ENCODE measurements around the gene NALCN.

Gene NALCN

GRCh38 chr13:101205408-101205807, 210.9 kb downstream of the NALCN start:
- no peak for DNase-seq (ENCODE audit: low spot score)

GRCh38 chr13:101204270-101205020, 211.9 kb downstream of the NALCN start:
- no peak for DNase-seq (ENCODE audit: low spot score)

- DNase-seq (ENCODE audit: low spot score): no peak
Measured at GRCh38 chr13:101202590-101202989, 213.7 kb downstream of the NALCN start.

GRCh38 chr13:101190976-101191375, 225.3 kb downstream of the NALCN start:
- DNase-seq (ENCODE audit: low spot score): no peak

- no peak for DNase-seq (ENCODE audit: low spot score)
Measured at GRCh38 chr13:101190337-101190736, 226.0 kb downstream of the NALCN start.

GRCh38 chr13:101185606-101186005, 230.7 kb downstream of the NALCN start:
- DNase-seq (ENCODE audit: low spot score): no peak

- no peak for DNase-seq (ENCODE audit: low spot score)
Measured at GRCh38 chr13:101181076-101181685, 235.1 kb downstream of the NALCN start.

GRCh38 chr13:101179021-101179420, 237.3 kb downstream of the NALCN start:
- no peak for DNase-seq (ENCODE audit: low spot score)

- no peak for DNase-seq (ENCODE audit: low spot score)
Measured at GRCh38 chr13:101178406-101178805, 237.9 kb downstream of the NALCN start.

GRCh38 chr13:101170306-101170705, 246.0 kb downstream of the NALCN start:
- no peak for DNase-seq (ENCODE audit: low spot score)

GRCh38 chr13:101157261-101157660, 259.0 kb downstream of the NALCN start:
- no peak for DNase-seq (ENCODE audit: low spot score)

- DNase-seq (ENCODE audit: low spot score): no peak
Measured at GRCh38 chr13:101155920-101156319, 260.4 kb downstream of the NALCN start.

- no peak for DNase-seq (ENCODE audit: low spot score)
Measured at GRCh38 chr13:101152184-101152583, 264.1 kb downstream of the NALCN start.

GRCh38 chr13:101150998-101151397, 265.3 kb downstream of the NALCN start:
- no peak for DNase-seq (ENCODE audit: low spot score)

- no peak for DNase-seq (ENCODE audit: low spot score)
Measured at GRCh38 chr13:101149735-101150384, 266.4 kb downstream of the NALCN start.

- no peak for DNase-seq (ENCODE audit: low spot score)
Measured at GRCh38 chr13:101146101-101146898, 270.0 kb downstream of the NALCN start.

- DNase-seq (ENCODE audit: low spot score): no peak
Measured at GRCh38 chr13:101144808-101145419, 271.4 kb downstream of the NALCN start.

- DNase-seq (ENCODE audit: low spot score): no peak
Measured at GRCh38 chr13:101140936-101141335, 275.4 kb downstream of the NALCN start.

GRCh38 chr13:101140087-101140770, 276.1 kb downstream of the NALCN start:
- DNase-seq (ENCODE audit: low spot score): no peak

GRCh38 chr13:101139081-101139480, 277.2 kb downstream of the NALCN start:
- DNase-seq (ENCODE audit: low spot score): no peak

GRCh38 chr13:101127741-101128353, 288.5 kb downstream of the NALCN start:
- DNase-seq (ENCODE audit: low spot score): no peak
